ENCODE data around the gene TGM1. TPM values are rescaled to one million over a fixed set of nuclear protein-coding genes. Genes with fewer than 3 reads are reported as not detected.

Gene TGM1
- total RNA-seq, 4 donors from 2014 or later: 1.2 to 11.3 (median 5.9) TPM

DNA sequence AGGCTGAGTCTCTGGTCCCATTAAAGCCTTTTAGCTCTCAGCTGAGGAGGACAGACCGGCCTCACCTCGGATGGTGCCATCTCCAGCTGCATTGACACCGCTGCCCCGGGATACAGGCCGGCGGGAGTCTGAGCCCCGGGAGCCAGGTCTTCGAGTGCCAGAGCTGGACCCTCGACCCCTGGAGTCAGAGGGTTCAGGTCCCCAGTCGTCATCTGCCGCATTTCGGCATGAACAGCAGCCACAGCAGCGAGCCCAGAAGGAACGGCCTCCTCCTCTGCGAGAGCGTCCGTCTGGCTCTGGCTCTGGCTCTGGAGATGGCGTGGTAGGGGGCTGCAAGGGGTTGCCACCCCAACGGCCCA, 1.0 kb downstream of the TGM1 start:
- TF ChIP-seq, protein P1, sequence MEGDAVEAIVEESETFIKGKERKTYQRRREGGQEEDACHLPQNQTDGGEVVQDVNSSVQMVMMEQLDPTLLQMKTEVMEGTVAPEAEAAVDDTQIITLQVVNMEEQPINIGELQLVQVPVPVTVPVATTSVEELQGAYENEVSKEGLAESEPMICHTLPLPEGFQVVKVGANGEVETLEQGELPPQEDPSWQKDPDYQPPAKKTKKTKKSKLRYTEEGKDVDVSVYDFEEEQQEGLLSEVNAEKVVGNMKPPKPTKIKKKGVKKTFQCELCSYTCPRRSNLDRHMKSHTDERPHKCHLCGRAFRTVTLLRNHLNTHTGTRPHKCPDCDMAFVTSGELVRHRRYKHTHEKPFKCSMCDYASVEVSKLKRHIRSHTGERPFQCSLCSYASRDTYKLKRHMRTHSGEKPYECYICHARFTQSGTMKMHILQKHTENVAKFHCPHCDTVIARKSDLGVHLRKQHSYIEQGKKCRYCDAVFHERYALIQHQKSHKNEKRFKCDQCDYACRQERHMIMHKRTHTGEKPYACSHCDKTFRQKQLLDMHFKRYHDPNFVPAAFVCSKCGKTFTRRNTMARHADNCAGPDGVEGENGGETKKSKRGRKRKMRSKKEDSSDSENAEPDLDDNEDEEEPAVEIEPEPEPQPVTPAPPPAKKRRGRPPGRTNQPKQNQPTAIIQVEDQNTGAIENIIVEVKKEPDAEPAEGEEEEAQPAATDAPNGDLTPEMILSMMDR (IDR thresholded peaks at IDR 0.05): no peak
- no peak for TF ChIP-seq POLR2A (IDR thresholded peaks at IDR 0.05)
- Histone ChIP-seq H3K27me3 (no peaks in the 10 kb centered on the region), H3K4me3 (no peak overlapping the region), H3K27ac (no peak overlapping the region), H3K9me3 (no peaks in the 10 kb centered on the region), H3K36me3 (peaks cover 0 to 22% (median 0%) of the 10 kb centered on the region in 3 donors), H3K4me1 (no peaks in the 10 kb centered on the region)
- no peak for DNase-seq

- no peak for TF ChIP-seq POLR2A (IDR thresholded peaks at IDR 0.05)
- TF ChIP-seq, protein P1 (IDR thresholded peaks at IDR 0.05): no peak
These were observed 1.6 kb downstream of the TGM1 start for GRCh38 chr14:24261256-24261968.

DNA sequence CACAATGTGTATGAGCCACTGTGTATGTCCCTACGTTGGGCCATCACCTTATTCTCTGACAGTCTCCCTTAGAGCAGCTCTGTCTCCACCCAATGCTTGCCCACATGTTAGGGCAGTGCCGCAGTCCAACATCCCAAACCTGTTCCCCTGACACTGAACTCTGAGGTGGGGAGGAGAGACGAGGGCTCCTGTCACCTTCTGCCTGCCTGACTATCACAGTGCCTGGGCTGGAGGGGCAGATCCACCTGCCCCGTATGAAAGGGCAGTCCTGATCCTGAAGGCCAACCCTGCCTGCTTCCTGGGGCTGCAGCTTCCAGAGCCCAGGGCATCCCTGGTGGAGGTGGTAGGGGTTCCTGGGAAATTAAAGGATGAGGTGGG, 2.2 kb downstream of the TGM1 start:
- no peak overlapping the region for H3K27ac ChIP-seq
- DNase-seq: no peak
- TF ChIP-seq, protein P1 (IDR thresholded peaks at IDR 0.05): no peak
- no peak for TF ChIP-seq POLR2A (IDR thresholded peaks at IDR 0.05)
- no peak overlapping the region for H3K4me3 ChIP-seq
- H3K9me3 ChIP-seq: no peaks in the 10 kb centered on the region
- no peaks in the 10 kb centered on the region for H3K27me3 ChIP-seq
- peaks cover 0 to 11% (median 0%) of the 10 kb centered on the region in 3 donors for H3K36me3 ChIP-seq
- no peaks in the 10 kb centered on the region for H3K4me1 ChIP-seq

More at GRCh38 chr14:24261256-24261968, 1.6 kb downstream of the TGM1 start:
- Histone ChIP-seq H3K4me3 (no peak overlapping the region), H3K36me3 (peaks cover 0 to 17% (median 0%) of the 10 kb centered on the region in 3 donors), H3K4me1 (no peaks in the 10 kb centered on the region), H3K27ac (no peak overlapping the region), H3K27me3 (no peaks in the 10 kb centered on the region), H3K9me3 (no peaks in the 10 kb centered on the region)
- DNase-seq: no peak

GRCh38 chr14:24260026-24260779, 2.8 kb downstream of the TGM1 start:
- Histone ChIP-seq H3K27ac (no peak overlapping the region), H3K36me3 (peaks cover 0 to 7% (median 0%) of the 10 kb centered on the region in 3 donors), H3K4me1 (no peaks in the 10 kb centered on the region), H3K27me3 (no peaks in the 10 kb centered on the region), H3K4me3 (no peak overlapping the region), H3K9me3 (no peaks in the 10 kb centered on the region)
- DNase-seq: no peak
- TF ChIP-seq, protein P1 (IDR thresholded peaks at IDR 0.05): no peak
- TF ChIP-seq POLR2A (IDR thresholded peaks at IDR 0.05): no peak

DNA sequence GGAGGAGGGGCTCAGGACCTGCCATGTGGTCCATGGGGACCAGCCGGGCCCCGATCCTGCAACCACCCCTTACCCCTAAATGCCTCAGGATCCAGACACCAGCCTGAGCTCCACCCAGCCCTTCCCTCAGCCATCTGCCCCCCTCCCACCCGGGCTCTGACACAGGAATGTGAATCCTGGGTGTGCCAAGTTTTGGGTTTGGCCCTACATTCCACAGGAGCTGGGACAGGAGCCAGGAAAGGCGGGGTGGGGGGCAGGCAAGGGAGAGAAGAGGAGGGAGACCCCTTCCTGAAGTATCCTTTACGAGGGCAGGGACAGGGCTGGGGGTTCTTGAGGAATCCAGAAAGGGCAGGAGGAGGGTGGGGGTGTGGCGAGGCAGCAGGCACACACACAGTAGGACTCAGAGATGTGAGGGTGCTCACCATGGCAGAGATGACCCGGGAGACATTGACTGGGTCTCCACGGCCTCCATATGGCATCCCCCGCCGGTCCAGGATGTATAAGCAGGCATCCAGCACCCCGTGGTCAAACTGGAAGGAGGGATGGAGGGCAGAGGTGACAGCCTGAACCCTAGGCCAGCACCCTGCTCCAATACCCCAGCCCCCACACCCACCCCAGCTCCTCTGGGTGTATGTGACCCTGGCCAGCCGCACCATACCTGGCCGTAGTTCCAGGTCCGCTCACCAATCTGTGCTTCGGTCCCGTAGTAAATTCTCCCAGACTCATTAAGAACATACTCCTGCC, 3.5 kb downstream of the TGM1 start:
- no peak for TF ChIP-seq POLR2A (IDR thresholded peaks at IDR 0.05)
- TF ChIP-seq, protein P1 (IDR thresholded peaks at IDR 0.05): no peak

More for the DNA sequence above, 3.5 kb downstream of the TGM1 start:
- no peaks in the 10 kb centered on the region for H3K4me1 ChIP-seq
- no peaks in the 10 kb centered on the region for H3K9me3 ChIP-seq
- peaks cover 0 to 10% (median 0%) of the 10 kb centered on the region in 3 donors for H3K36me3 ChIP-seq
- DNase-seq: no peak
- H3K27ac ChIP-seq: no peak overlapping the region
- no peaks in the 10 kb centered on the region for H3K27me3 ChIP-seq
- H3K4me3 ChIP-seq: no peak overlapping the region

All from Peyer's patch (tissue), 4 donors.